Measurements from ENCODE around the gene SNCAIP. TPM values are rescaled to one million over a fixed set of nuclear protein-coding genes. Genes with fewer than 3 reads are reported as not detected.

SNCAIP gene
- total and polyA plus RNA-seq, 2 experiments from 2014 or later: 6.1 to 11.9 TPM

GRCh38 chr5:122351416-122352157 is 39.5 kb downstream of the SNCAIP start:
- TF ChIP-seq POLR2AphosphoS5 (IDR thresholded peaks at IDR 0.05; ENCODE audit: low read depth): no peak
- TF ChIP-seq, protein P1, sequence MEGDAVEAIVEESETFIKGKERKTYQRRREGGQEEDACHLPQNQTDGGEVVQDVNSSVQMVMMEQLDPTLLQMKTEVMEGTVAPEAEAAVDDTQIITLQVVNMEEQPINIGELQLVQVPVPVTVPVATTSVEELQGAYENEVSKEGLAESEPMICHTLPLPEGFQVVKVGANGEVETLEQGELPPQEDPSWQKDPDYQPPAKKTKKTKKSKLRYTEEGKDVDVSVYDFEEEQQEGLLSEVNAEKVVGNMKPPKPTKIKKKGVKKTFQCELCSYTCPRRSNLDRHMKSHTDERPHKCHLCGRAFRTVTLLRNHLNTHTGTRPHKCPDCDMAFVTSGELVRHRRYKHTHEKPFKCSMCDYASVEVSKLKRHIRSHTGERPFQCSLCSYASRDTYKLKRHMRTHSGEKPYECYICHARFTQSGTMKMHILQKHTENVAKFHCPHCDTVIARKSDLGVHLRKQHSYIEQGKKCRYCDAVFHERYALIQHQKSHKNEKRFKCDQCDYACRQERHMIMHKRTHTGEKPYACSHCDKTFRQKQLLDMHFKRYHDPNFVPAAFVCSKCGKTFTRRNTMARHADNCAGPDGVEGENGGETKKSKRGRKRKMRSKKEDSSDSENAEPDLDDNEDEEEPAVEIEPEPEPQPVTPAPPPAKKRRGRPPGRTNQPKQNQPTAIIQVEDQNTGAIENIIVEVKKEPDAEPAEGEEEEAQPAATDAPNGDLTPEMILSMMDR (conservative IDR thresholded peaks at IDR 0.05; ENCODE audit: low read depth in 2 of 2): peak in 1 of 2 experiments; percentile 21; a peak in 2 of 4 replicates
- H3K36me3 ChIP-seq (ENCODE audit: insufficient read depth): no peaks in the 10 kb centered on the region
- H3K9me2 ChIP-seq (ENCODE audit: insufficient read depth): no peaks in the 10 kb centered on the region
- Mint-ChIP-seq H3K27ac (no peak overlapping the region), H3K36me3 (ENCODE audit: low read depth) (no peaks in the 10 kb centered on the region), H3K9me3 (no peaks in the 10 kb centered on the region), H3K27me3 (ENCODE audit: insufficient read depth, low read depth, poor library complexity) (peaks cover 9% of the 10 kb centered on the region), H3K4me1 (peaks cover 45% of the 10 kb centered on the region), H3K4me3 (no peak overlapping the region)
- no peaks in the 10 kb centered on the region for H4K20me1 ChIP-seq (replicated peaks; ENCODE audit: insufficient read depth)
- no peak overlapping the region for H3K4me2 ChIP-seq
- no peaks in the 10 kb centered on the region for H3F3A ChIP-seq (replicated peaks; ENCODE audit: low read depth)
- H3K27me3 ChIP-seq (ENCODE audit: insufficient read depth): no peaks in the 10 kb centered on the region
- ATAC-seq: no peak
- no peaks in the 10 kb centered on the region for H3K79me2 ChIP-seq (replicated peaks; ENCODE audit: insufficient read depth)
- peaks cover 26% of the 10 kb centered on the region for H3K4me1 ChIP-seq (ENCODE audit: insufficient read depth)
- no peak overlapping the region for H3K27ac ChIP-seq (ENCODE audit: low read depth)
- DNase-seq (ENCODE audit: low spot score): no peak
- no peak overlapping the region for H2AFZ ChIP-seq
- H3K4me3 ChIP-seq: no peak overlapping the region

DNA sequence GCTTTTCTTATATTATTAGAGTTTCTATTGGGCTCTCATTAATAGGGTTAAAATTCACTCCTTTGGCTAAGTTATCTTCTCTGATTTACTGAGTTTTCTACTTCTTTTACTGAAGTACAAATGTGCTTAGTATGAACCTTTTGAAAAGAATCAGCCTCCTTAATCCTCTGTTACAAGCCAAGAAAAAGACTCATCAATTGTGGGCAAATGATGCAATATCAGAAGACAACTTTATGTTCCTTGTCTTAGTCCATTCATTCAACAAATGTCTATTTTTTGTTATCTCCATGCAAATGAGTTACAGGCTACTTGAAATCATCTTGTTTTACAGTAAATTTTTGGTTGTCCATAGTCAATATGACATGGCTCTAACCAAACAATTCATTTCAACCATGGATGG is 40.3 kb downstream of the SNCAIP start:
- Histone ChIP-seq H3K4me3 (no peak overlapping the region), H3K9me2 (ENCODE audit: insufficient read depth) (no peaks in the 10 kb centered on the region), H4K20me1 (replicated peaks; ENCODE audit: insufficient read depth) (no peaks in the 10 kb centered on the region), H2AFZ (no peak overlapping the region), H3K27ac (ENCODE audit: low read depth) (no peak overlapping the region), H3K4me1 (ENCODE audit: insufficient read depth) (peaks cover 26% of the 10 kb centered on the region), H3K36me3 (ENCODE audit: insufficient read depth) (no peaks in the 10 kb centered on the region), H3K27me3 (ENCODE audit: insufficient read depth) (no peaks in the 10 kb centered on the region), H3K4me2 (no peak overlapping the region), H3K79me2 (replicated peaks; ENCODE audit: insufficient read depth) (no peaks in the 10 kb centered on the region), H3F3A (replicated peaks; ENCODE audit: low read depth) (no peaks in the 10 kb centered on the region)
- no peak for DNase-seq (ENCODE audit: low spot score)
- Mint-ChIP-seq H3K4me1 (peaks cover 50% of the 10 kb centered on the region), H3K36me3 (ENCODE audit: low read depth) (no peaks in the 10 kb centered on the region), H3K27ac (no peak overlapping the region), H3K4me3 (no peak overlapping the region), H3K9me3 (no peaks in the 10 kb centered on the region), H3K27me3 (ENCODE audit: insufficient read depth, low read depth, poor library complexity) (peaks cover 9% of the 10 kb centered on the region)
- ATAC-seq: no peak
- TF ChIP-seq ETS1 (IDR thresholded peaks at IDR 0.05) (no peak), NANOG (IDR thresholded peaks at IDR 0.05; ENCODE audit: borderline replicate concordance) (no peak), EZH2phosphoT487 (IDR thresholded peaks at IDR 0.05; ENCODE audit: unreplicated experiment) (no peak), ZNF462 (CRISPR knock-in tag; IDR thresholded peaks at IDR 0.05) (no peak), REST (IDR thresholded peaks at IDR 0.05; ENCODE audit: unreplicated experiment) (no peak), JUNB (IDR thresholded peaks at IDR 0.05; ENCODE audit: unreplicated experiment) (no peak)

All from GM23338 (cell line).